IMR-90 (cell line): ENCODE measurements around the gene MON1A.

Experiments
- POLR2A ChIP-seq: IDR thresholded peaks from 2 replicates; pipeline ENCODE4 v1.6.1; 2012; ENCODE audit warnings: mild to moderate bottlenecking, low read depth, low read length
- TF ChIP-seq, protein P1 (sequence below): conservative IDR thresholded peaks from 2 replicates; pipeline ENCODE4 v1.5.1; 2012; ENCODE audit warnings: mild to moderate bottlenecking, low read depth, low read length, improper control_type of control experiment

DNA sequence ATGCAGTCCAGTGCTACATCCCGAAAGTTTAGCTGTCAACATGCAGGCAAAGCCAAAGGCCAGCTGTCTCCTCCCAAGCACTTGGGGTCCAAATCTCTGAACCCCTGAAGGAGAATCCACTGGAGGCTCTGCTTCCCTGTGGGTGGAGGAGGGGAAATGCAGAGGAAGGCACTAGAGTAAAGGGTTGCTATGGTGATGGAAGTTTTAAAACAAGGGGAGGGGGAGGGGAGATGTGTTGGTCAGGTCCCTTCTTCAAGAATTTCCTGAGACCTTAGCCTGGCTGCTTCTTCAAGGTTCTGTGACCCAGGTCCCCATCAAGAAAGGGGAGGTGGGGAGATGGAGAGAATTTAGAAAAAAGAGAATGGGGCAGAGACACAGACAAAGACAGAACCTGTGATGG is 62.2 kb downstream of the MON1A start:
- no peak for TF ChIP-seq POLR2A
- TF ChIP-seq, protein P1, sequence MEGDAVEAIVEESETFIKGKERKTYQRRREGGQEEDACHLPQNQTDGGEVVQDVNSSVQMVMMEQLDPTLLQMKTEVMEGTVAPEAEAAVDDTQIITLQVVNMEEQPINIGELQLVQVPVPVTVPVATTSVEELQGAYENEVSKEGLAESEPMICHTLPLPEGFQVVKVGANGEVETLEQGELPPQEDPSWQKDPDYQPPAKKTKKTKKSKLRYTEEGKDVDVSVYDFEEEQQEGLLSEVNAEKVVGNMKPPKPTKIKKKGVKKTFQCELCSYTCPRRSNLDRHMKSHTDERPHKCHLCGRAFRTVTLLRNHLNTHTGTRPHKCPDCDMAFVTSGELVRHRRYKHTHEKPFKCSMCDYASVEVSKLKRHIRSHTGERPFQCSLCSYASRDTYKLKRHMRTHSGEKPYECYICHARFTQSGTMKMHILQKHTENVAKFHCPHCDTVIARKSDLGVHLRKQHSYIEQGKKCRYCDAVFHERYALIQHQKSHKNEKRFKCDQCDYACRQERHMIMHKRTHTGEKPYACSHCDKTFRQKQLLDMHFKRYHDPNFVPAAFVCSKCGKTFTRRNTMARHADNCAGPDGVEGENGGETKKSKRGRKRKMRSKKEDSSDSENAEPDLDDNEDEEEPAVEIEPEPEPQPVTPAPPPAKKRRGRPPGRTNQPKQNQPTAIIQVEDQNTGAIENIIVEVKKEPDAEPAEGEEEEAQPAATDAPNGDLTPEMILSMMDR: no peak
